Stimulated activated CD4-positive, alpha-beta T cell treated with anti-CD3 and anti-CD28 coated beads, TNF-alpha, amount 100 ng/mL, for 1 hour (primary cell): ENCODE measurements around the gene LHFPL2.

ENCODE experiments used
- DNase-seq, 3 donors: peaks; one replicate each; pipeline ENCODE4 v3.0.0-alpha.2; 2020; ENCODE audit warnings: low read depth in 3 of 3, low spot score in 1 of 3

Gene LHFPL2

DNA sequence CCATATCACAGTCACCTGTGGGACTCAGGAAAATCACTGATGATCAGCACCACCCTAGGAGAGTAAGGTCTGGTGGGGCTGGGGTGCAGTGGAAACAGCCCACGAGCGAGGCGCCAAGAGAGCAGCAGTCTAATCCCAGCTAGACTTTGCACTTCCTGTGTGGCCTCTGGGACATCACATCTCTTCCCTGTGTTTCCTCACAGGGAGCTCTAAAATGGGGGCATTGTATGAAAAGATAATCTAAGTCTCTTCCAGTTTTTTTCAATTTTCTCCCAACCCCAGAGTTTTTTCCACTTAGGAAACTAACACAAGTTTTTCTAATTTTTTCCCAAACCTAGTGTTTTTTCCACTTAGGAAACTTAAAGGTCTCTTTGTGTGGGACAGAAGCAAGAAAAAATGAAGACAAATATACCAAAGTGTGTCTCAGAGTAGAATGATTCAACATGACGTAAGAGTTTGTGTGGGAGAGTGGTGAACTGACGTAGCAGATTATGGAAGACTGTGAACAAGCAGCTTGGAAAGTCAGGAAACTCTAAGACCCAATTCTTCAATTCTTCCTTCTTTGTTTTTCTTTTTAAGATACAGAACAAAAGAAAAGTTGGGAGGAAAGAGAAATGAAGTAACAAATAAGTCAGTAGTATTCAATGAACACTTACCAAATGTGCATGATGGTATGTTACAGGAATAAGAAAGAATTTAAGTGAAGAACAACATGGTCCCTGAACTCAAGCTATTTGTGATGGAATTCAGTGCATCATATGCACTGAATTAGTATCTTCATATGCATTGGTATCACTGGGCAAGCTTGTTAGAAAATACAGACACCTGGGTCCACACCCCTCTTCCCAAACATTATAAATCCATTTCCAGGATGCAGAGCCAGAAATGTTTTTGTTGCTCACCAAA is 51.3 kb downstream of the LHFPL2 start:
- no peak for DNase-seq

DNA sequence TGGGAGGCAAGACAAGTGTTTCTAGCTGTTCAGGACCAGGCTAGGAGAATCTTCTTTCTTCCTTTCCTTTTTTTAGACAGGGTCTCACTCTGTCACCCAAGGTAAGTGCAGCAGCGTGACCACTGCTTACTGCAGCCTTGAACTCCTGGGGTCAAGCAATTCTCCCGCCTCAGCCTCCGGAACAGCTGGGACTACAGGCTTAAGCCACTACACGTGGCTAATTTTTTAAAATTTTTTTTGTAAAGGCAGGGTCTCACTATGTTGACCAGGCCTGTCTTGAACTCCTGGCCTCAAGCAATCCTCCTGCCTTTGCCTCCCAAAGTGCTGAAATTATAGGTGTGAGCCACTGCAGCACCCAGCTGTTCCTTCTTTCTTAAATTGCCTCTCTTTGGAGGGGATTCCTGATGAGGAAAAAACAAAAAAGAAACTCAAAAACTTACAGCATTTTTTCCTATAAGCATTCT is 53.1 kb downstream of the LHFPL2 start:
- DNase-seq = no peak

DNA sequence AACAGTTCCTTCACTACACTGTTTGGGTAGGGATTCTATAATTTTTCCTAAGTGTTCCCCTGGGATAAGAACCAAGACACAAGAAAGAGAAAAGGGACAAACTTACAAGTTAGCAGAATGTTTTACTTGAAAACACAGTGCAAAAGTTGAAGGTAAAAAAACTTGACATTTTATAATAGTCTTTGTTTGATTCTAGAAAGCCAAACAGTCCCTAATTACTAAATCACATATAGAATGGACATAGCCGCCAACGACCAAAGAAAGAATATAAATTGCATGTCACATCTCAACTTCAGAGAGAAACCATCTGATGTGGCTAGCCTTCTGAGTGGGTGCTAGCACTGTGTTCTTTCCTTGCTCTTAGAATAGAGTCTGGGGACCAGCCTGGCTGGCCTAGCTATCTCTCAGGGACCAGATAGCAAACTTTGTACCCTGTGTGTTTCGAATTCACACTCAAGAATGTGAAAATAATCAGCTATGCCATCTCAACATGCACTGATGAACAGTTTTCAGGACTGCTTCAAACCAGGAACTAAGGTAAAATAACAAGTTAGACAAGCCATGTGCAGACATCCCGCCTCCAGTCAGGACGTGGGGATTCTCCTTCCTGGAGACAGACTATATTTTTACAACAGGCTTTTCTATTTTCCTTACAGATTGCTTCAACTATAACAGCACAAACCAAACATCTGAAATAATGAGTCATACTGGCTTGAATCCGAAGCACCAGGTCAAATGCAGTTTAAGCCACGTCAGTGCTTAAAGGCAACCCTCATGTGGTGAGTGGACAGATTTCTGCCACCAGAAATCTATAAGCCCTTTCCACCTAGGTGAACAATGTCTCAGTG is 53.7 kb downstream of the LHFPL2 start:
- no peak for DNase-seq

DNA sequence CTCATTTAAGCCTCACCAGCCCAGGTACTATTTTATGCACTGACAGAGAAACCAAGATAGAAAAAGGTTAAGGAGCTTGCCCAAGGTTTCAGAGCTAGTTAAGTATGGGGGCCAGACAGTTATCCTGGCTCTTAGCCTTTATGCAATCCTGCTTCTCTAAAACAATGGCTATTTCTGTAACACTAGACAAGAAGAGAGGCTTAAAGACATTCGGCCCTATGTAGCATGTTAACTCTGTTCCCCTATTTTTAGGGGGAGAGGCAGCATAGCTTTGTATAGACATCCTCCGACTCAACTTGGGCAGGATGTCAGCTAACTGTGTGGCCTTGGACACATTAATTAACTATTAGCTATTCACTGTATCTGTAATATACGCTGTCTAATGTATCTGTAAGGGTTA is 54.6 kb downstream of the LHFPL2 start:
- no peak for DNase-seq

DNA sequence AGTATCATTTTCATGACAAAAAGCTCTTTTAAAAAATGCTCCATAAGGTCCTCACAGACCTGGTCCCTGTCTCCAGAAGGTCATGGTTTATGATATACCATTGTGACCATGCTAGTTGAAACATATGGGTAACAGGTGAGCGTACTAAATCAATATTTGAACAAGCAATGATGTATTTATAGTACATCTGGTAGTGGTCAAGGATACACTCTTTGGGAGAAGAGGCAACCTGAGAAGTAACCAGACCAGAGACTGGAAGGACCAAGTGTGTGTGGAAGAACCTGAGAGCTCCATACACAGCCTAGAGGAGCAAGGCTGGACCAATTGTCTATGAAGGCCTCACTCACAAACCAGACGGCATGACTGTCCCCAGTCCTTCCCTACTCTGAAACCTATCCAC is 55.1 kb downstream of the LHFPL2 start:
- DNase-seq = no peak

DNA sequence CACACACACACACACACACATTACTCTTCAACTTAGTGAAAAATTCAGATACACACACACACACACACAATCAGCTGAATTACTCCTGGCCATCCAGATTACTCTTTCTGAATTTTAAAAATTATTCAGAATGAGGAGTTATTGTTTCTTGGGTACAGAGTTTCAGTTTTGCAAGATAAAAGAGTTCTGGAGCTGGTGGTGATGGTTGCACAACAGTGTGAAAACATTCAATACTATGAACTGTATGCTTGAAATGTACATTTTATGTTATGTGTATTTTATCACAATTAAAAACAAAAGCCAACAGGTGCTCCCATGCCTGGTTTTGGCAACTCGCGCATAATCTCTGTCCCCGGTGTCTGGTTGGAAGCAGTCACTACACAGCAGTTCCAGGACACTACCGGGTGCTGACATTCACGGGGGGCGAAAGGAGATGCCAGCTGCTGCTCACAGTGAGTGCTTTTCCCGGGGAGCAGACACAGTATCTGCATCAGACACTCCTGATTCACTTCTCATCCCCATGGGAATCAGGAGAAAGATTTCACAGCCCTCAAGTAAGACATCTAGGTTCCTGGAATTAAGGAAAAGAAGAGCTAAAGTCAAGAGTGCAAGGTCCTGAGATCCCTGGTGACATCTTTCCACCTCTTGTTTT is 55.7 kb downstream of the LHFPL2 start:
- DNase-seq = no peak

DNA sequence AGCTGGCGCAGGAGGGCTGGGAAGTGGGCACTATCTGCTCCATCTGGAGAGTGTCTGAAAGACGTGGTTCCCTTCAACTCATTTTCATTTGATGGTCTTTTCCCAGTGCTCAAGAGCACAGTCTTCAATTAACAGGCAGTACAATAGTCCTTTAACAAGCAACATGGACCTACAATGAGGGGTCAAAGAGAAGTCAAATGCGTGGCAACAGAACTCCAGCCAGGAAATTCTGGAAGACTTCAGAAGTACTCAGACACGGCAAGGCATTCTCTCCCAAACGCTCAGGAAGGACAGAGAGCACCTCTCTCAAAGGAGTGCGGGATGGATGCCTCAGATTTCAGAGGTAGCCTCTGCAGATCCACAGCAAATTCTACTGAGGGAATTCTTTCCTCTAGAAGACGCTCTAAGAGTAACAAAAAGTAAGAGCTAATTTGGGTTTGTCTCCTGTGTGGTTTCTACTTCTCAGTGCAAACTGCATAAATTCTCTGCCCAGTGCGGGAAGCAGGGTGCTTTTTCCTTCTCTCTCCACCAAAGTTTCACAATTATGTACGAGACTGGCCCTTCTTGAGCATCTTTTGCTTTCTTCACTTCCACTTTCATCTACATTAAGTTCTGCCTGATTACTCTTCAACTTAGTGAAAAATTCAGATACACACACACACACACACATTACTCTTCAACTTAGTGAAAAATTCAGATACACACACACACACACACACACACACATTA is 56.4 kb downstream of the LHFPL2 start:
- no peak for DNase-seq

DNA sequence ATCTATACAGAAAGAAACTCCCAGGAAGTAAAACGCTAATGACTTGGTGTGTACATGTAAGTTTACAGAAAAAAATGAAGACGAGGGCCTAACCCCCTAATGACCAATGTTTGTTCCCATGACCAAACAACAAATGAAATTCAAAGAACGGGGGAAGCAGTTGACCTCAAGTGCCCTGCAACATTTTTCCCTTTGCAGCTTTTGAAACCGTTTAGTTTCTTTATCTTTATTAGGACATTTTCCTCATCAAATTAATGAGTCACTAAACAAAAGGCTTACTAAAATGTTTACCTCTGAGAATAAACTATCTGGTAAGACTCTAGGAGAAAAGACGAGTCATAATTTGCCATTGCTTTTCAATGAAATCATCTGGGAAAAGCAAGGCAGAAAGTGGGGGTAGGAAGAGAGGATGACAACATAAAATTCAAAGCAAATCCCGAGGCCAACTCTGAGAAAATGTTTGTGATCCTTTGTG is 57.4 kb downstream of the LHFPL2 start:
- no peak for DNase-seq

DNA sequence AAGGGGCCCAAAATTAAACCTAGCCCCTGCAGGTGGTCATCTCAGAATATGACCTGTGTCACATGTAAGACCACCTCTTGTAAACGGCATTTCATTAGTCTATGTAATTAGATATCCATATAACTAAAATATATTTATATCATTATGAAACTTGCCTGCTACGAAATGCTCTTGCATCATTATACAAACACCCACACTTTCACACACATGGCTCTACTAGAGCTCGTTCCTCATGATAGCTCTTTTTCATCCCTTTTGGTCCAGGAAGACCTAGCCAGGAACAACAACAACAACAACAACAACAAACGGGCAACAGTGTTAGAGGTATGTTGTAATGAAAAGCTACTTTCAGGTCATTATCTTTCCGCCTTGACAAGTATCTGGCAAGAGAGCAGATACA is 58.6 kb downstream of the LHFPL2 start:
- no peak for DNase-seq

DNA sequence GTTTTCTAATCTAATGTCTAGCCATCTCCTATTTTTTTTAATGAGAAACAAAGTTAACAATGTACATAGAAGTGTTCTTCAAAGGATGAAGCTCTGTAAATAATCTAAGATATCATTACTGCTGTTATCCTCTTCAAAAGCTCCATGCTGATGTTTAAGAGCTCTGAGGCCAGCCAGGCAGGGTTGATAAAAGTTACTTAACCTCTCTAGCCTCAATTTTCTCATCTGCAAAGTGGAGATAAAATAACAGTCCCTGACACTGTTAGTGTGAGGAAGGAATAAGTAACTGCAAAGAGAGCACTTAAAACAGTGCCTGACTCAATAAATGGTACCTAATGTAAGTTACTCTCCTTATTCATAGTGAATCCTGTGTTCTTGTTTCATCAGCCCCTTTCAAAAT is 60.1 kb downstream of the LHFPL2 start:
- DNase-seq = no peak

DNA sequence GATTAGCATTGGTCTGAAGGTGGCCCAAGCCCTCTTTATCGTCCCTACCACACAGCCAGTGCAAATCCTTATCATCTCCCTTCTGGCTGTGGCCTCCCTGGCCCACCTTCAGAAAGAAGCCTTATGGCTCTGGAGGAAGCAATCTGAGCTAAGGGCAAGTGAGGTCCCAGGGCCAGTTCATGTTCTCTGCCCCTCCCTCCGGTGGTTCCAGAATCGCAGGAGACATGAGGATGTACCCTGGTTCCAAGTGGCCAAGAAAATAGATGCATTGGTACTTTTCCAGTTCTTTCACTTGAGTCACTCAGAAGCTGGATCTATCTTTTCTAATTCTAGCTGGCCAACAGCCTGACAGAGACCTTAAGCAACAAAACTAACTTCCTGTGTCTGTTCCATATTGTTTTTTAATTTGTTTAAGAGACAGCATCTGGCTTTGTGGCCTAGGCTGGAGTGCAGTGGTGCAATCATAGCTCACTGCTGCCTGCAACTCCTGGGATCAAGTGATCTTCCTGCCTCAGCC is 60.7 kb downstream of the LHFPL2 start:
- no peak for DNase-seq

DNA sequence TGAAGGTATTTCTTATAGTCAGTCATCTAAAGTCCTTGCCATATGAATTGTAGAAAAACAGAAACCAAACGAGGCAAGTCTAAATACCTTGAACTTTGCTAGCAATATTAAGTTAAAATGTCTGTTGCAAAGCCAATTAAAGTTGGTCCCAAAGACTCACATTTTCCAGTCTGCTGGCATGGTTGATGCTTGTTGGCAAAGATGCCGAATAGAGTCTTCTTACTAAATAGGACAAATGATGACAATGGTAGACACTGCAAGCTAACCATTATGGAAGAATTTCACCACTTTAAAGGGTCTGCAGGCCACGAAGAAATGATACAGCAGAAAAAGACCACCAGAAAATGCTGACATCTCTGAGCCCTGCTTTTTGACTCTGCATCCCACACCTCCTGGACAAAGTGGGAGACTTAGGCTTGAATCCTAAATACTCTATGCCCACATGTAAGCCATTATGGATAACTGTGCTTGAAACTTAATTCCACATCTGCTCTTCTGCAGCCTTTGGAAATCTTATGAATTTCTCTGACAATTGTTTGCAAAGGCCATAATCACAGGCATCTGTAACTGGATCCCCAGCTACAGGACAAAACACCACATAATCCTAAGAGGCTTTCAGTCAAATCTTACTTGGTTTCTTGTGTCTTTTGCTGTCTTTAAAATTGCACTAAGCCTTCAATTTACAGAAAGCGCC is 61.3 kb downstream of the LHFPL2 start:
- no peak for DNase-seq

DNA sequence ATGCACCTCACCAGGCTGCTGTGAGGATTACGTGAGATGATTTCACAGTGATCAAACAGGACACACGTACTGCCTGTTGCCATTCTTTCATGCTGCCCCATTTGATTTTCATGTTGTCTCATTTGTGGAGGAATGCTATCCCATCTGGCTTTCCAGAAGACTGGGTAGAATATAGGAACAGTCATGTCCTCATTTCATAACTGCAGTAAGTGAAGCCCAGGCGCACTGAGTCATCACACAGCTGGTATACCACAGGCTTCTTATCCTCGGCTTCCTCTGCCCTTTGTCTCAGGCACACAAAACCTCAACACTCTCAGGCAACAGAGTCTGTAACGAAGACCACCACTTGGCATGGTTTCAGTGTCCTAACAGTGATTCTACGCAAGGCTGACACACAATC is 62.3 kb downstream of the LHFPL2 start:
- no peak for DNase-seq

DNA sequence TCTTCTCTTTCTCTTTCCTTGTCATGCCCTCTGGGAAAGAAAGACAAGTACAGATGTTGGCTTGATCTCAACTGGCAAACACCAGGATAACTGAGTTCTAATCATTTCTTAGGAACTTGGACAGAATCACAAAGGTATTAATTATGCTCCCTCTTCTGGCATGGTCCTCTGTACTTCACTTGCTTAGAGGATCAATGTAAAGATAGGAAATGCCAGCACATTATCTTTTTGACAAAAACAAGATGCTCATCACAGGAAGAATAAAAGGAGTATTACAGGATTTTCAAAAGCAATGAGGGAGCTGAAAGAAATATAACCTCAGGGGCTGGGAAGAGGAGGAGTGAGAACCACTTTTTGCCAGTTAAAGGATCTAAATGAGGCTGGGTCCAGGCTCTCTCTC is 70.6 kb downstream of the LHFPL2 start:
- DNase-seq = no peak

DNA sequence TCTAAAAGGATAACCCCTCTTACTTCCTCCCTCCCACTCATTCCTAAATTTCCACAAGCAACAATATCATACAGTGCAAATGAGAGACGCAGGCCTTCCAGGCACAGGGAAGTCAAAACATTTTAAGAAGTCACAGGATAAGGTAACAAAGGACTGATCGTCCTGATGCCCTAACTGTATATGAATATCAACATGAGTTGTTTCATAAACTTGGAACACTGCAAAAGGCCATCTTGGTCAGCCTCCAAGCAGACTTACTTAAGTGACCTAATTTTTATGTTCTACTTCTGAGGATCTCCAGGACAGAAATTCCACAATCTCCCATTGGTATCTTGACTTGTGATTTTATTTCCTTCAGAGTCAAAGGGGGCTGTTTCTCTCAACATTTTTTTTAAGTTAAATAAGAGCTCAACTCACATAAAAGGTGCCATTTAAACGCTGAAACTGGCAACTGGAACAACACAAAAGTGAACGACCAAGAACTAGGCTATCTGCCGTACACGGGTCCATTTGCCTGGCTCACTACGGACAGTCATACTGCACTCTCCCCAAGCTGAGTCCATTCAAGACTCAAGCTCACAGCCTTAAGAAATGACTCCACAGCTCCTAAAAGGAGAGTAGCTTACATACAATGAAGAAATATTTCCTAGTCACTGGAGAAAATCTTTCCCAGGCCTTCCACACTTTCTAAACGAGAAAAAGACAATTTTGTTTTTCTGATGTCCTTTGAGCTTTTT is 71.3 kb downstream of the LHFPL2 start:
- no peak for DNase-seq

DNA sequence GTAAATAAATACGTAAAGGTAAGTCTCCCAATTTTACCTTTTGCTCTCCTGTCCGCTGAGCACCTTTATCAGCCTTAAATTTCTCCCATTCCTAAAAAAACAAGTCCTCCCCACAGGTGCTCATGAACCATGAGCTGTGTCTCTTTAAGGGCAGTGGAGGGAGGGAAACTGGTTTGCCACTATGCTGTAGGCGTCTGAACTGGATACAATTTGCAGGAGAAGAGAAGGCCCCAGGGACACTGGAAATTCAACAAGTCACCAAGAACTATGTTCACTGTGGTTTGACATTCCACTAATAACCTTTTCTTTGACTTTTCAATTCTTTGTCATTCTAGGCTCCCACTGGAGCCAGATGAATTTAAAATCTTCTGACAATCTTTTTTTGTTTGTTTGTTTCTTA is 72.2 kb downstream of the LHFPL2 start:
- DNase-seq = no peak

DNA sequence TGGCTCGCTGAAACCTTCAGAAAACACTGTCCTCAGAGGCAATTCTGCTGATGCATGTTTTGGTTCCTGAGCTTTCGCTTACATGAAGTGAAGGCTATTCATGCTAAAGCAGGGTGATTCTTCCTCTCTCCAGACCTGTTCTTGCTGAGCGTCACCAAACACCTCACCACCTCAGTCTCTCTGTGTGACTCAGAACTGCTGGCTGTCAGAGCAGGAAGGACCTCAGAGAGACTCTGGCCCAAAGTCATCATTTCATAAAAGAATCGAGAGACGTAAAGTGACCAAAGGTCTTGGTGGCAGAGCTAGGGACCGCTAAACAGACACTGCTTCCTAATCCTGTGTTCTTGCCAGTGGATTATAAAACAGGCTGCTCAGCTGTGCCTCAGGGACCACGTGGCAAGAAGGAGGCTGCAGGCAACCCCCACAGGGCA is 73.8 kb downstream of the LHFPL2 start:
- DNase-seq = no peak

DNA sequence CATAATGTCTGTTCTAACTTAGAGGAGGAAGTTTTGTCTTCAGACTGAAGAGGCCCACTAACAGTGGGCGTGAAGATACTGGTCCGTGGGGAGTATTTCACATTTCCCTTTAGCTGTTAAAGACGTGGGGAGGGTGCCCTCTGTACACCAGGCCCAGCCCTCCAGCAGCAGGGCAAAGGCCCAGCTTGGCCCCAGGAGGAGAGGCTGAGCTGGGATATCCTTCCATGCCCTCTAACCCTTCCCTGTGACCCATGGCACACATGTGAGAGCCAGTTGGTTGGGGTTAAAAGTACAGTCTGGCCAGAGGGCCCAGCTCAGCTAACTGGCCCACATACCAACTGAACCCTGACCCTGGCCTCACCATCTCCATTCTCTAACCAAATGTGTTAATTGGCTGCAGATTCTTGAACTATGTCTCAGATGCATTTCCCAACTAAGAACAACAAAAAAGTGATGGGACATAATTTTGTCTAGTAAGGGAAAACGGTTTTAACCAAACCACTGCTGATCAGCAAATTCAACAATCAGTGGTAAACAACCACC is 74.4 kb downstream of the LHFPL2 start:
- no peak for DNase-seq

DNA sequence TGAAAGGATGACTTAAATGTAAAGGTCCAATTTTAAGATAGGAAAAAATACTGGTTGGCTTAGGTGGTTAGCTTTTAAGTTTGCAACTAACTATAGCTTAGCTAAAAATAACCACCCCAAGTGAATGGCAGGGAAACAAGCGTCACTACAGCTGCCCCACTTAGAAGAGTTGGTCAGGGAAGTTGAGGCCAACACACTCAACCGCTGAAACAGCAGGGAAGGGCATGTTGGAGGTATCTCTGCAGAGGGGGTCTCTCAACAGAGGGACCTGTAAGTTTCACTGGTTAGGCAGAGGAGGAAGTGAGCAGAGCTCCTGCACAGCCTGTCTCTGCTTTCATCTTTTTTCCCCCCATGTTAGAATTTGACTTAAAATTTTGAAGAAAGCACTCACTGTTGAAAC is 75.3 kb downstream of the LHFPL2 start:
- no peak for DNase-seq
